H9 (cell line): ENCODE measurements around the gene NPIPB8. TPM values are rescaled to one million over a fixed set of nuclear protein-coding genes. Genes with fewer than 3 reads are reported as not detected.
"Not testable (repeated sequence)": the region's sequence is repeated elsewhere in the genome, so short reads cannot be mapped to it uniquely, and the experiment has no call there.

Experiments
- DNase-seq: peaks from one replicate; pipeline ENCODE4 v3.0.0-alpha.2; 2017
- H2AFZ ChIP-seq: one replicate; pipeline ENCODE4 v1.6.1; 2013; ENCODE audit warnings: mild to moderate bottlenecking, low read length, control low read depth, moderate library complexity
- H2AK5ac ChIP-seq: 2 replicates; pipeline ENCODE4 v1.6.1; 2013; ENCODE audit warnings: low read length, control low read depth, mixed read lengths; ENCODE audit not compliant: insufficient read length
- H2BK120ac ChIP-seq: one replicate; pipeline ENCODE4 v1.6.1; 2013; ENCODE audit warnings: low read depth, mild to moderate bottlenecking, low read length, control low read depth, inconsistent platforms; ENCODE audit not compliant: poor library complexity, severe bottlenecking
- H2BK12ac ChIP-seq: 2 replicates; pipeline ENCODE4 v1.6.1; 2013; ENCODE audit warnings: low read length, control low read depth, mixed read lengths, low read depth; ENCODE audit not compliant: insufficient read length
- H2BK15ac ChIP-seq: 2 replicates; pipeline ENCODE4 v1.6.1; 2013; ENCODE audit warnings: low read depth, low read length, control low read depth
- H2BK20ac ChIP-seq: one replicate; pipeline ENCODE4 v1.6.1; 2013; ENCODE audit warnings: low read depth, mild to moderate bottlenecking, low read length, control low read depth, inconsistent platforms; ENCODE audit not compliant: poor library complexity, severe bottlenecking
- H2BK5ac ChIP-seq: 2 replicates; pipeline ENCODE4 v1.6.1; 2013; ENCODE audit warnings: low read length, control low read depth, mixed read lengths; ENCODE audit not compliant: insufficient read length
- H3K14ac ChIP-seq: 2 replicates; pipeline ENCODE4 v1.6.1; 2013; ENCODE audit warnings: low read length, control low read depth; ENCODE audit not compliant: insufficient read depth
- H3K18ac ChIP-seq: 2 replicates; pipeline ENCODE4 v1.6.1; 2013; ENCODE audit warnings: low read depth, mild to moderate bottlenecking, mixed read lengths, low read length, control low read depth; ENCODE audit not compliant: insufficient read length
- H3K23ac ChIP-seq: 2 replicates; pipeline ENCODE4 v1.6.1; 2013; ENCODE audit warnings: low read length, control low read depth, mixed read lengths, low read depth; ENCODE audit not compliant: insufficient read length
- H3K23me2 ChIP-seq: 2 replicates; pipeline ENCODE4 v1.6.1; 2013; ENCODE audit warnings: low read depth, mild to moderate bottlenecking, mixed read lengths, low read length, control low read depth; ENCODE audit not compliant: insufficient read length, poor library complexity, severe bottlenecking
- H3K27ac ChIP-seq: 2 replicates; pipeline ENCODE4 v1.5.1; 2013; ENCODE audit warnings: low read length, control low read depth, mixed read lengths, low read depth; ENCODE audit not compliant: insufficient read length
- H3K27me3 ChIP-seq: 2 replicates; pipeline ENCODE4 v1.6.1; 2013; ENCODE audit warnings: low read length, control low read depth, inconsistent platforms; ENCODE audit not compliant: insufficient read depth
- H3K4ac ChIP-seq: 2 replicates; pipeline ENCODE4 v1.6.1; 2013; ENCODE audit warnings: low read depth, mild to moderate bottlenecking, control low read depth, inconsistent platforms, low read length, moderate library complexity
- H3K4me1 ChIP-seq: 2 replicates; pipeline ENCODE4 v1.6.1; 2013; ENCODE audit warnings: low read length, control low read depth, inconsistent platforms; ENCODE audit not compliant: insufficient read depth
- H3K4me2 ChIP-seq: 2 replicates; pipeline ENCODE4 v1.6.1; 2013; ENCODE audit warnings: low read length, control low read depth, mixed read lengths; ENCODE audit not compliant: insufficient read length, insufficient read depth
- H3K56ac ChIP-seq: 2 replicates; pipeline ENCODE4 v1.6.1; 2013; ENCODE audit warnings: low read depth, mild to moderate bottlenecking, mixed read lengths, low read length, control low read depth; ENCODE audit not compliant: insufficient read length
- H3K79me1 ChIP-seq: 2 replicates; pipeline ENCODE4 v1.6.1; 2013; ENCODE audit warnings: low read depth, mild to moderate bottlenecking, moderate library complexity, low read length, control low read depth, inconsistent platforms; ENCODE audit not compliant: insufficient read depth, poor library complexity, severe bottlenecking
- H3K79me2 ChIP-seq: 2 replicates; pipeline ENCODE4 v1.6.1; 2013; ENCODE audit warnings: low read length, control low read depth, inconsistent platforms; ENCODE audit not compliant: insufficient read depth
- H3K9ac ChIP-seq: 2 replicates; pipeline ENCODE4 v1.6.1; 2013; ENCODE audit warnings: low read length, control low read depth, mixed read lengths; ENCODE audit not compliant: insufficient read length; ENCODE audit errors: extremely low read depth
- H3K9me3 ChIP-seq: one replicate; pipeline ENCODE4 v1.6.1; 2013; ENCODE audit warnings: low read depth, low read length, inconsistent platforms; ENCODE audit not compliant: control insufficient read depth
- H3T11ph ChIP-seq: one replicate; pipeline ENCODE4 v1.6.1; 2013; ENCODE audit warnings: mild to moderate bottlenecking, low read length, control low read depth, inconsistent platforms
- H4K20me1 ChIP-seq: one replicate; pipeline ENCODE4 v1.6.1; 2013; ENCODE audit not compliant: control insufficient read depth, insufficient read length, insufficient read depth
- H4K5ac ChIP-seq: 2 replicates; pipeline ENCODE4 v1.6.1; 2013; ENCODE audit warnings: low read depth, mild to moderate bottlenecking, mixed read lengths, low read length, control low read depth; ENCODE audit not compliant: insufficient read length
- H4K8ac ChIP-seq: replicated peaks from 2 replicates; pipeline ENCODE4 v1.6.1; 2013; ENCODE audit warnings: low read length, control low read depth, mixed read lengths, low read depth; ENCODE audit not compliant: insufficient read length
- H4K91ac ChIP-seq: 2 replicates; pipeline ENCODE4 v1.6.1; 2013; ENCODE audit warnings: low read depth, mild to moderate bottlenecking, moderate library complexity, mixed read lengths, low read length, control low read depth; ENCODE audit not compliant: insufficient read length
- H3K27ac Mint-ChIP-seq, 3 experiments: 2 replicates in 2 of 3; 3 replicates in 1 of 3; pipeline ENCODE4 v1.8.0; 2020 to 2021; ENCODE audit warnings: mixed read lengths in 3 of 3, mild to moderate bottlenecking in 1 of 3, moderate library complexity in 1 of 3
- H3K27me3 Mint-ChIP-seq: 2 replicates; pipeline ENCODE4 v1.8.0; 2021; ENCODE audit warnings: low read depth, mild to moderate bottlenecking, moderate library complexity, mixed read lengths
- H3K36me3 Mint-ChIP-seq, 3 experiments: 2 replicates in 2 of 3; 3 replicates in 1 of 3; pipeline ENCODE4 v1.8.0; 2020 to 2021; ENCODE audit warnings: low read depth in 3 of 3, mixed read lengths in 3 of 3; ENCODE audit not compliant: insufficient read depth in 1 of 3
- H3K4me1 Mint-ChIP-seq, 2 experiments: 2 replicates each; pipeline ENCODE4 v1.8.0; 2020; ENCODE audit warnings: mixed read lengths in 2 of 2
- H3K4me3 Mint-ChIP-seq, 2 experiments: 2 replicates in 1 of 2; 3 replicates in 1 of 2; pipeline ENCODE4 v1.8.0; 2020 to 2021; ENCODE audit warnings: mild to moderate bottlenecking in 2 of 2, mixed read lengths in 2 of 2, moderate library complexity in 1 of 2
- H3K9me3 Mint-ChIP-seq, 2 experiments: 2 replicates in 1 of 2; 3 replicates in 1 of 2; pipeline ENCODE4 v1.8.0; 2020; ENCODE audit warnings: mild to moderate bottlenecking in 2 of 2, mixed read lengths in 2 of 2, moderate library complexity in 1 of 2
- WGBS: extraction: QIAGEN DNeasy Blood & Tissue Kit; methylation state at CpG from one replicate; pipeline ENCODE4 v1.1.7; 2013; ENCODE audit warnings: missing lambda C conversion rate, low lambda C conversion rate, mixed read lengths; ENCODE audit not compliant: insufficient read length; ENCODE audit errors: extremely low coverage; 5-methylcytosine and 5-hydroxymethylcytosine counted together
- total RNA-seq: library from RNA; stranded (reverse); gene quantifications from 2 replicates; pipeline ENCODE4 v1.2.1, GENCODE V29; 2021

The NPIPB8 gene
- total RNA-seq, 1 experiment from 2014 or later = not detected

DNA sequence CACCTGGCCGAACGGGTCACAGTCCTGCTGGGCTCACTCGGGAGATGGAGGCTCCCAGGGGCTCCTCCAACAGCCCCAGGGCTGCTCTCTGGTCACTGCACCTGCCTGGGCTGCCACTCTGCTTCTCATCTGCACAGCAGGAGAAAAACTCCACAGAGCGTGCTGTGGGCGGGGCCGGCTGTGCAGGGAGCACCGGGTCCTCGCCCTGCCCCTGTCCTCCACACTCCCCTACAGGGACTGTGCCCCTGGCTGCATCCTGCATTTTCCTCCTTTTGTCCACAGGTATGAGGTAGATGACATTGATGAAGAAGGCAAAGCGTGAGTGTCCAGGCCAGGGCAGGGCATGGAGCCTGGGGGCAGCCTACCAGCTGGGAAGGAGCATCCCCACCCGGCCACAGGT is 35.8 kb upstream of the NPIPB8 start:
- H3K14ac ChIP-seq, H4K8ac ChIP-seq, H3K79me1 ChIP-seq, H3T11ph ChIP-seq, H4K5ac ChIP-seq, H2AFZ ChIP-seq, H2BK120ac ChIP-seq, H3K27me3 Mint-ChIP-seq, H3K56ac ChIP-seq, H3K36me3 Mint-ChIP-seq, H3K4me3 Mint-ChIP-seq, H2BK5ac ChIP-seq, H3K27ac Mint-ChIP-seq, H4K91ac ChIP-seq, H3K23ac ChIP-seq, H3K27ac ChIP-seq, H3K9me3 Mint-ChIP-seq, H3K4ac ChIP-seq, H3K9me3 ChIP-seq, H2BK15ac ChIP-seq, H3K4me1 ChIP-seq, H3K4me2 ChIP-seq, DNase-seq, H3K9ac ChIP-seq, H4K20me1 ChIP-seq, H3K27me3 ChIP-seq, H3K23me2 ChIP-seq, H2AK5ac ChIP-seq, H2BK12ac ChIP-seq, H2BK20ac ChIP-seq, H3K18ac ChIP-seq, H3K79me2 ChIP-seq: not testable (repeated sequence)
- no CpG with 5 or more reads among the region's 10 CpGs for WGBS
- H3K4me1 Mint-ChIP-seq = peaks cover 10% of the 10 kb centered on the region in 2 experiments
